ENCODE data around the gene FAM13A. TPM values are rescaled to one million over a fixed set of nuclear protein-coding genes. Genes with fewer than 3 reads are reported as not detected.

Gene FAM13A
- total and polyA plus RNA-seq, 2 of the 8 experiments (the other 6 are each of a cell fraction or from before 2014, with no cell fraction given) = 7.1 to 16.5 TPM

DNA sequence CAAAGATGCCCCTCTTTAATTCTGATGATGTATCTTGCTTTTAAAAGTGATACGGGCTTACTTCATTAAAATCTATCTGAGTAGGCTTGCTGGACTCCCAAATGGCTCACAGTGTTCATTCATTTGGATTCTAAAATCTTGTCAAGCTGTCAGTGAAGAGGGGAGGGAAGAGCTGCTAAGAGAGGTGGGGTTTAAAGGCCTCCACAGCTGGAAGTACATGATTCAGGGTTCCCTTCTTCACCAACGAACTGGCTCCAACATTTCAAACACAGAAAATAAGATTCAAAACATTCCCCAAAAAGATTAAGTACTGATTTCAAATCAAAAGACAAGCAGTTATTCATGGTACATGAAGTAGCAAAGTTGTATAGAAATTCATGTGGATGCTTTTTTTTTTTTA is 226.4 kb downstream of the FAM13A start (continued):
- TF ChIP-seq, protein P1, sequence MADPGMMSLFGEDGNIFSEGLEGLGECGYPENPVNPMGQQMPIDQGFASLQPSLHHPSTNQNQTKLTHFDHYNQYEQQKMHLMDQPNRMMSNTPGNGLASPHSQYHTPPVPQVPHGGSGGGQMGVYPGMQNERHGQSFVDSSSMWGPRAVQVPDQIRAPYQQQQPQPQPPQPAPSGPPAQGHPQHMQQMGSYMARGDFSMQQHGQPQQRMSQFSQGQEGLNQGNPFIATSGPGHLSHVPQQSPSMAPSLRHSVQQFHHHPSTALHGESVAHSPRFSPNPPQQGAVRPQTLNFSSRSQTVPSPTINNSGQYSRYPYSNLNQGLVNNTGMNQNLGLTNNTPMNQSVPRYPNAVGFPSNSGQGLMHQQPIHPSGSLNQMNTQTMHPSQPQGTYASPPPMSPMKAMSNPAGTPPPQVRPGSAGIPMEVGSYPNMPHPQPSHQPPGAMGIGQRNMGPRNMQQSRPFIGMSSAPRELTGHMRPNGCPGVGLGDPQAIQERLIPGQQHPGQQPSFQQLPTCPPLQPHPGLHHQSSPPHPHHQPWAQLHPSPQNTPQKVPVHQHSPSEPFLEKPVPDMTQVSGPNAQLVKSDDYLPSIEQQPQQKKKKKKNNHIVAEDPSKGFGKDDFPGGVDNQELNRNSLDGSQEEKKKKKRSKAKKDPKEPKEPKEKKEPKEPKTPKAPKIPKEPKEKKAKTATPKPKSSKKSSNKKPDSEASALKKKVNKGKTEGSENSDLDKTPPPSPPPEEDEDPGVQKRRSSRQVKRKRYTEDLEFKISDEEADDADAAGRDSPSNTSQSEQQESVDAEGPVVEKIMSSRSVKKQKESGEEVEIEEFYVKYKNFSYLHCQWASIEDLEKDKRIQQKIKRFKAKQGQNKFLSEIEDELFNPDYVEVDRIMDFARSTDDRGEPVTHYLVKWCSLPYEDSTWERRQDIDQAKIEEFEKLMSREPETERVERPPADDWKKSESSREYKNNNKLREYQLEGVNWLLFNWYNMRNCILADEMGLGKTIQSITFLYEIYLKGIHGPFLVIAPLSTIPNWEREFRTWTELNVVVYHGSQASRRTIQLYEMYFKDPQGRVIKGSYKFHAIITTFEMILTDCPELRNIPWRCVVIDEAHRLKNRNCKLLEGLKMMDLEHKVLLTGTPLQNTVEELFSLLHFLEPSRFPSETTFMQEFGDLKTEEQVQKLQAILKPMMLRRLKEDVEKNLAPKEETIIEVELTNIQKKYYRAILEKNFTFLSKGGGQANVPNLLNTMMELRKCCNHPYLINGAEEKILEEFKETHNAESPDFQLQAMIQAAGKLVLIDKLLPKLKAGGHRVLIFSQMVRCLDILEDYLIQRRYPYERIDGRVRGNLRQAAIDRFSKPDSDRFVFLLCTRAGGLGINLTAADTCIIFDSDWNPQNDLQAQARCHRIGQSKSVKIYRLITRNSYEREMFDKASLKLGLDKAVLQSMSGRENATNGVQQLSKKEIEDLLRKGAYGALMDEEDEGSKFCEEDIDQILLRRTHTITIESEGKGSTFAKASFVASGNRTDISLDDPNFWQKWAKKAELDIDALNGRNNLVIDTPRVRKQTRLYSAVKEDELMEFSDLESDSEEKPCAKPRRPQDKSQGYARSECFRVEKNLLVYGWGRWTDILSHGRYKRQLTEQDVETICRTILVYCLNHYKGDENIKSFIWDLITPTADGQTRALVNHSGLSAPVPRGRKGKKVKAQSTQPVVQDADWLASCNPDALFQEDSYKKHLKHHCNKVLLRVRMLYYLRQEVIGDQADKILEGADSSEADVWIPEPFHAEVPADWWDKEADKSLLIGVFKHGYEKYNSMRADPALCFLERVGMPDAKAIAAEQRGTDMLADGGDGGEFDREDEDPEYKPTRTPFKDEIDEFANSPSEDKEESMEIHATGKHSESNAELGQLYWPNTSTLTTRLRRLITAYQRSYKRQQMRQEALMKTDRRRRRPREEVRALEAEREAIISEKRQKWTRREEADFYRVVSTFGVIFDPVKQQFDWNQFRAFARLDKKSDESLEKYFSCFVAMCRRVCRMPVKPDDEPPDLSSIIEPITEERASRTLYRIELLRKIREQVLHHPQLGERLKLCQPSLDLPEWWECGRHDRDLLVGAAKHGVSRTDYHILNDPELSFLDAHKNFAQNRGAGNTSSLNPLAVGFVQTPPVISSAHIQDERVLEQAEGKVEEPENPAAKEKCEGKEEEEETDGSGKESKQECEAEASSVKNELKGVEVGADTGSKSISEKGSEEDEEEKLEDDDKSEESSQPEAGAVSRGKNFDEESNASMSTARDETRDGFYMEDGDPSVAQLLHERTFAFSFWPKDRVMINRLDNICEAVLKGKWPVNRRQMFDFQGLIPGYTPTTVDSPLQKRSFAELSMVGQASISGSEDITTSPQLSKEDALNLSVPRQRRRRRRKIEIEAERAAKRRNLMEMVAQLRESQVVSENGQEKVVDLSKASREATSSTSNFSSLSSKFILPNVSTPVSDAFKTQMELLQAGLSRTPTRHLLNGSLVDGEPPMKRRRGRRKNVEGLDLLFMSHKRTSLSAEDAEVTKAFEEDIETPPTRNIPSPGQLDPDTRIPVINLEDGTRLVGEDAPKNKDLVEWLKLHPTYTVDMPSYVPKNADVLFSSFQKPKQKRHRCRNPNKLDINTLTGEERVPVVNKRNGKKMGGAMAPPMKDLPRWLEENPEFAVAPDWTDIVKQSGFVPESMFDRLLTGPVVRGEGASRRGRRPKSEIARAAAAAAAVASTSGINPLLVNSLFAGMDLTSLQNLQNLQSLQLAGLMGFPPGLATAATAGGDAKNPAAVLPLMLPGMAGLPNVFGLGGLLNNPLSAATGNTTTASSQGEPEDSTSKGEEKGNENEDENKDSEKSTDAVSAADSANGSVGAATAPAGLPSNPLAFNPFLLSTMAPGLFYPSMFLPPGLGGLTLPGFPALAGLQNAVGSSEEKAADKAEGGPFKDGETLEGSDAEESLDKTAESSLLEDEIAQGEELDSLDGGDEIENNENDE (IDR thresholded peaks at IDR 0.05; ENCODE audit: insufficient replicate concordance, low read length) = no peak
- no peak for TF ChIP-seq JUND (IDR thresholded peaks at IDR 0.05; ENCODE audit: low read length)
- TF ChIP-seq BACH1 (IDR thresholded peaks at IDR 0.05; ENCODE audit: low read length) = no peak
- TF ChIP-seq NANOG (IDR thresholded peaks at IDR 0.05; ENCODE audit: insufficient read depth, low read depth, low read length, poor library complexity, severe bottlenecking) = no peak
- TF ChIP-seq, protein P2, sequence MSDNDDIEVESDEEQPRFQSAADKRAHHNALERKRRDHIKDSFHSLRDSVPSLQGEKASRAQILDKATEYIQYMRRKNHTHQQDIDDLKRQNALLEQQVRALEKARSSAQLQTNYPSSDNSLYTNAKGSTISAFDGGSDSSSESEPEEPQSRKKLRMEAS (IDR thresholded peaks at IDR 0.05) = no peak

Data from H1 (cell line).